CD4-positive, alpha-beta T cell (primary cell): Measurements from ENCODE around the gene TOLLIP. TPM values are rescaled to one million over a fixed set of nuclear protein-coding genes. Genes with fewer than 3 reads are reported as not detected.

Experiments
- ATAC-seq: fragments of 200-7000 bp; cut with Tn5 transposase; one replicate; pipeline ENCODE4 v1.10.0; 2022; ENCODE audit warnings: mild to moderate bottlenecking; ENCODE audit not compliant: poor library complexity
- CTCF ChIA-PET: fragments of 350-600 bp; sonication (Branson Sonifier 250); formaldehyde crosslinking; loops from one replicate; lab custom pipeline; 2021; ENCODE audit warnings: antibody characterized with exemption, inconsistent platforms; lab: Charles Lee
- POLR2A ChIA-PET: fragments of 350-600 bp; sonication (Branson Sonifier 250); formaldehyde crosslinking; loops from one replicate; lab custom pipeline; 2021; ENCODE audit warnings: antibody characterized with exemption, inconsistent platforms; lab: Charles Lee
- DNase-seq, 14 experiments: peaks; one replicate each; pipeline ENCODE4 v3.0.0-alpha.2; 2013 to 2020; ENCODE audit warnings: mixed read lengths in 2 of 14
- H3K27ac ChIP-seq, 2 donors: one replicate each; pipeline versions ENCODE4 v1.5.1 to v1.7.0; 2013; ENCODE audit warnings: low read length in 2 of 2, low read depth in 1 of 2, mild to moderate bottlenecking in 1 of 2
- H3K27me3 ChIP-seq, 2 experiments: 1 replicate in 1 of 2; 2 replicates in 1 of 2; pipeline versions ENCODE4 v1.6.1 to v1.7.0; 2013; ENCODE audit warnings: low read length in 2 of 2, control low read depth in 1 of 2, mild to moderate bottlenecking in 1 of 2, moderate library complexity in 1 of 2; ENCODE audit not compliant: insufficient read depth in 2 of 2, control insufficient read depth in 1 of 2
- H3K36me3 ChIP-seq: one replicate; pipeline ENCODE4 v1.6.1; 2013; ENCODE audit warnings: low read length, control low read depth; ENCODE audit not compliant: insufficient read depth
- H3K4me1 ChIP-seq: one replicate; pipeline ENCODE4 v1.6.1; 2013; ENCODE audit warnings: low read length, control low read depth; ENCODE audit not compliant: insufficient read depth
- H3K4me3 ChIP-seq: one replicate; pipeline ENCODE4 v1.5.1; 2013; ENCODE audit warnings: mild to moderate bottlenecking, low read length, moderate library complexity
- H3K9me3 ChIP-seq, 2 experiments: 1 replicate in 1 of 2; 2 replicates in 1 of 2; pipeline versions ENCODE4 v1.6.1 to v1.7.0; 2013; ENCODE audit warnings: low read length in 2 of 2, mild to moderate bottlenecking in 2 of 2, control low read depth in 1 of 2, moderate library complexity in 1 of 2; ENCODE audit not compliant: control insufficient read depth in 1 of 2, insufficient read depth in 1 of 2
- H3K27ac Mint-ChIP-seq: one replicate; pipeline ENCODE4 v1.8.0; 2020; ENCODE audit warnings: mixed read lengths
- H3K27me3 Mint-ChIP-seq: one replicate; pipeline ENCODE4 v1.8.0; 2021; ENCODE audit warnings: mixed read lengths
- H3K36me3 Mint-ChIP-seq: one replicate; pipeline ENCODE4 v1.8.0; 2021; ENCODE audit warnings: low read depth, mixed read lengths
- H3K4me1 Mint-ChIP-seq: one replicate; pipeline ENCODE4 v1.8.0; 2021; ENCODE audit warnings: low read depth, mixed read lengths
- H3K4me3 Mint-ChIP-seq: one replicate; pipeline ENCODE4 v1.8.0; 2020; ENCODE audit warnings: mild to moderate bottlenecking, mixed read lengths
- H3K9me3 Mint-ChIP-seq: one replicate; pipeline ENCODE4 v1.8.0; 2020; ENCODE audit warnings: mixed read lengths
- intact Hi-C, 2 experiments: fragments of 100-400 bp; cut with DNase I in 1 of 2; cut with micrococcal nuclease in 1 of 2; formaldehyde crosslinking; loops; one replicate each; pipeline versions ENCODE4 v1.15.1 to v1.9.0; 2023 to 2025; cut with DNase I, micrococcal nuclease
- total RNA-seq, 174 experiments: library from RNA in 2 of 174; stranded (reverse) in 2 of 174; gene quantifications; one replicate each; pipeline ENCODE4 v1.2.3 and lab custom pipeline; 2021 to 2026
- TF ChIP-seq, protein P1 (sequence below): fragments of 200-600 bp; IDR thresholded peaks from one replicate; pipeline ENCODE4 v1.8.0; 2022; ENCODE audit warnings: antibody characterized with exemption, mild to moderate bottlenecking

The TOLLIP gene
- total RNA-seq, 2 experiments from 2014 or later, result 38.9 to 41.0 TPM

DNA sequence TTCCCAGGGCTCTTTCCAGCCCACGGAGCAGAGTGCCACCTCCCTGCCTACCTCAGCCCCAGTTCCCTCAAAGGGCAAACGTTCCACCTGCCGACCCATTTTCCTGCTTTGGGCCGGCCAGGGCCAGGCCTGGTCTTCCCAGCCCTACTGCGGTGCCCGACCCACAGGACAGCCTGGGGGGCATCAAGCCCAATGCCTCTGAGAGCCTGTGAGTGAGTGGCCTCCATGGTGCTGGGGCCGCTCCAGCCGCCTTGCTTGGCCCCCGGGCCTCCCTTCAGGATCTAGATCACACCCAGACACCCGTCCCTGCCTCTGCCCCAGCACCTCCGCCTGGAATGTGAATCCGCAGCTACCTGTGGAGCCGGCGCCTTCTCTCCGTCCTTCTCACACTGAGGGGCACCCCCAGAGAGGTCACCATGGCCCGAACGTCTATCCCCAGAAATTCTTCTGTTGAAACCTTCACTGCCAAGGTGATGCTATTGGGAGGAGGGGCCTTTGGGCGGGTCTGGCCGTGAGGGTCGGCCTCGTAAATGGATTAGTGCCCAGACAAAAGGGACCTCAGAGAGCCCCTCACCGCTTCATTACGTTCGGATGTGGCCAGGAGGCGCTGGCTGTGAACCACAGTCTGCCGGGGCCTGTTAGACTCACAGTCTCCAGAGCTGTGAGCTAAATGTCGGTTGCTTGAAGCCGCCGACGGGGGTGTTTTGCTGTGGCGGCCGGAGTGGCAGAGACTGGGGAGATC is 44.1 kb upstream of the TOLLIP start:
- Mint-ChIP-seq H3K27ac (no peak overlapping the region), H3K9me3 (no peaks in the 10 kb centered on the region), H3K27me3 (peaks cover 11% of the 10 kb centered on the region), H3K4me1 (no peaks in the 10 kb centered on the region), H3K4me3 (no peak overlapping the region), H3K36me3 (no peaks in the 10 kb centered on the region)
- TF ChIP-seq, protein P1, sequence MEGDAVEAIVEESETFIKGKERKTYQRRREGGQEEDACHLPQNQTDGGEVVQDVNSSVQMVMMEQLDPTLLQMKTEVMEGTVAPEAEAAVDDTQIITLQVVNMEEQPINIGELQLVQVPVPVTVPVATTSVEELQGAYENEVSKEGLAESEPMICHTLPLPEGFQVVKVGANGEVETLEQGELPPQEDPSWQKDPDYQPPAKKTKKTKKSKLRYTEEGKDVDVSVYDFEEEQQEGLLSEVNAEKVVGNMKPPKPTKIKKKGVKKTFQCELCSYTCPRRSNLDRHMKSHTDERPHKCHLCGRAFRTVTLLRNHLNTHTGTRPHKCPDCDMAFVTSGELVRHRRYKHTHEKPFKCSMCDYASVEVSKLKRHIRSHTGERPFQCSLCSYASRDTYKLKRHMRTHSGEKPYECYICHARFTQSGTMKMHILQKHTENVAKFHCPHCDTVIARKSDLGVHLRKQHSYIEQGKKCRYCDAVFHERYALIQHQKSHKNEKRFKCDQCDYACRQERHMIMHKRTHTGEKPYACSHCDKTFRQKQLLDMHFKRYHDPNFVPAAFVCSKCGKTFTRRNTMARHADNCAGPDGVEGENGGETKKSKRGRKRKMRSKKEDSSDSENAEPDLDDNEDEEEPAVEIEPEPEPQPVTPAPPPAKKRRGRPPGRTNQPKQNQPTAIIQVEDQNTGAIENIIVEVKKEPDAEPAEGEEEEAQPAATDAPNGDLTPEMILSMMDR, result no peak
- ChIA-PET CTCF (no interaction called here), POLR2A (no interaction called here)
- Histone ChIP-seq H3K27ac (no peak overlapping the region), H3K27me3 (no peaks in the 10 kb centered on the region), H3K4me1 (no peaks in the 10 kb centered on the region), H3K4me3 (no peak overlapping the region), H3K36me3 (no peaks in the 10 kb centered on the region), H3K9me3 (peaks cover 0 to 5% of the 10 kb centered on the region in 2 experiments)
- ATAC-seq, result no peak
- intact Hi-C loops, result no loop called here
- DNase-seq, result no peak

DNA sequence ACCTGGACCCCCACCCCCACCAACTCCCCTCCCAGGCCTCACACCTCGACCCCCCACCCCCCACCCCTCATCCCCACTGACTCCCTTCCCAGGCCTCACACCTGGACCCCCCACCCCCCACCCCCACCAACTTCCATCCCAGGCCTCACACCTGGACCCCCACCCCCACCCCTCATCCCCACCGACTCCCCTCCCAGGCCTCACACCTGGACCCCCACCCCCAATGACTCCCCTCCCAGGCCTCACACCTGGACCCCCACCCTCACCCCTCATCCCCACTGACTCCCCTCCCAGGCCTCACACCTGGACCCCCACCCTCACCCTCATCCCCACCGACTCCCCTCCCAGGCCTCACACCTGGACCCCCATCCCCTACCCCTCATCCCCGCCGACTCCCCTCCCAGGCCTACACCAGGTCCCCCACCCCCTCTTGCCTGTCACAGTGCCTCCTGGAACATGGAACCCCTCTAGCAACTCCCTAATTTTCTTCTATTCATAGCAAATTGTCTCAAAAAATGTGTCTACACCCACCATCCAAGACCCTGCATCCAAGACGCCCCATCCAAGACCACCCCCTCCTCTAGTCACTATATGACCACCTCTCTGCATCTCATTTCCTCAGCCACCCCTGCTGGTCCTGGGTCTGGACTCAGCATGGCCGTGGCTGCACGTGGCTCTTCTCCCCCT is 43.4 kb upstream of the TOLLIP start:
- TF ChIP-seq, protein P1, result no peak
- Mint-ChIP-seq H3K4me3 (no peak overlapping the region), H3K27me3 (peaks cover 11% of the 10 kb centered on the region), H3K9me3 (no peaks in the 10 kb centered on the region), H3K27ac (no peak overlapping the region), H3K4me1 (no peaks in the 10 kb centered on the region), H3K36me3 (no peaks in the 10 kb centered on the region)
- Histone ChIP-seq H3K36me3 (no peaks in the 10 kb centered on the region), H3K4me3 (no peak overlapping the region), H3K9me3 (no peaks in the 10 kb centered on the region), H3K27me3 (no peaks in the 10 kb centered on the region), H3K27ac (no peak overlapping the region), H3K4me1 (no peaks in the 10 kb centered on the region)
- intact Hi-C loops, result no loop called here
- ATAC-seq (no peak), DNase-seq (no peak)
- POLR2A ChIA-PET, result no interaction called here
- CTCF ChIA-PET, result no interaction called here

DNA sequence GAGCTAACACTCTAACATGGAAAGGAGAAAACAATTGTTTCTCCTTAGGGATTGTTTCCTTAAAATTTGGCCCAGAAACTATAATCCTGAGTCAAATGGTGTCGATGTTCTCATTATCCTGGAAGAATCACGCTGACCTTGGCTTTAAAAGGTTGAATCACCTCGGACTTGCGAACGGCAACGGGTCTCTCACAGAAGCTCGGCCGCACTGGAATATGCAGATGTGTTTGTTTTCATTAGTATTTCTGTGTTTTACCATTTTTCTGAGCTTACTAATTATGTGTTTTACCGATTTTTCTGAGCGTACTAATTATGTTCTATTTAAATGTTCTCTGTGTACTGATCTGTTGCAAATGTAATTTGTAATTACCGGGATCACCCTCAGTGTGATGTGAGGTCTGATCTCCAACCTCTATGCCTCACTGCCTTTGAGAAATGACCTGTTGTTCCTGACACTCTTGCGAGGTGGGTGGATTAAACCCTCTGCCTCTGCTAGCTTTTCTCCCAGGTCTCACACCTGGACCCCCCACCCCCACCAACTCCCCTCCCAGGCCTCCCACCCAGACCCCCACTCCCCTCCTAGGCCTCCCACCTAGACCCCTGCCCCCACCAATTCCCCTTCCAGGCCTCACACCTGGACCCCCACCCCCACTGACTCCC is 42.0 kb upstream of the TOLLIP start:
- Histone ChIP-seq H3K9me3 (no peaks in the 10 kb centered on the region), H3K4me1 (no peaks in the 10 kb centered on the region), H3K36me3 (no peaks in the 10 kb centered on the region), H3K27ac (no peak overlapping the region), H3K4me3 (no peak overlapping the region), H3K27me3 (no peaks in the 10 kb centered on the region)
- no peak overlapping the region for H3K27ac Mint-ChIP-seq
- no peaks in the 10 kb centered on the region for H3K4me1 Mint-ChIP-seq
- no peak for DNase-seq
- no peak overlapping the region for H3K4me3 Mint-ChIP-seq
- no peak for ATAC-seq
- no peaks in the 10 kb centered on the region for H3K9me3 Mint-ChIP-seq
- TF ChIP-seq, protein P1, result no peak
- ChIA-PET POLR2A (no interaction called here), CTCF (no interaction called here)
- intact Hi-C loops, result no loop called here
- peaks cover 6% of the 10 kb centered on the region for H3K27me3 Mint-ChIP-seq
- no peaks in the 10 kb centered on the region for H3K36me3 Mint-ChIP-seq
